Fibroblast of peridontal ligament (primary cell): ENCODE results near the gene COL1A1.
A peak's percentile ranks its signal among the peaks of the same experiment; 100 is the strongest.

Source experiments
- DNase-seq: peaks from one replicate; pipeline ENCODE4 v3.0.0-alpha.2; 2010; ENCODE audit errors: extremely low read depth

COL1A1 gene

GRCh38 chr17:50187751-50188530 lies 13.5 kb downstream of the COL1A1 start:
- DNase-seq, result peak; percentile 81

DNA sequence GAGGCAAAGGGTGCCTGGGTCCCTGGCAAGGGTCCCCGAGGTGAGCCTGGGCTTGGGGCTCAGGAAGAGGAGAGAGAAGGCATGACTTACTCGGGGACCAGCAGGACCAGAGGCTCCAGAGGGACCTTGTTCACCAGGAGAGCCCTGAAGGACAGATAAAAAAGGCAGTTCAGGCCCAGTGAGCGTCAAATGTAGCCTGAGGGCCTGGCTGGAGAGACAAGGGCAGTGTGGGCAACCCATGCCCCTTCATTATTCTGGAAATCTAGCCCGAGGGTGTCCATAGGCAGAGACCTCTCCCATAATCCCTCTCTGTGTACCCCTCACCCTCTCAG lies 14.1 kb downstream of the COL1A1 start:
- peak; percentile 82 for DNase-seq

GRCh38 chr17:50186661-50187393 lies 14.6 kb downstream of the COL1A1 start:
- DNase-seq, result peak; percentile 83

- DNase-seq, result peak; percentile 59
These were observed 15.6 kb downstream of the COL1A1 start for GRCh38 chr17:50185631-50186471.

DNA sequence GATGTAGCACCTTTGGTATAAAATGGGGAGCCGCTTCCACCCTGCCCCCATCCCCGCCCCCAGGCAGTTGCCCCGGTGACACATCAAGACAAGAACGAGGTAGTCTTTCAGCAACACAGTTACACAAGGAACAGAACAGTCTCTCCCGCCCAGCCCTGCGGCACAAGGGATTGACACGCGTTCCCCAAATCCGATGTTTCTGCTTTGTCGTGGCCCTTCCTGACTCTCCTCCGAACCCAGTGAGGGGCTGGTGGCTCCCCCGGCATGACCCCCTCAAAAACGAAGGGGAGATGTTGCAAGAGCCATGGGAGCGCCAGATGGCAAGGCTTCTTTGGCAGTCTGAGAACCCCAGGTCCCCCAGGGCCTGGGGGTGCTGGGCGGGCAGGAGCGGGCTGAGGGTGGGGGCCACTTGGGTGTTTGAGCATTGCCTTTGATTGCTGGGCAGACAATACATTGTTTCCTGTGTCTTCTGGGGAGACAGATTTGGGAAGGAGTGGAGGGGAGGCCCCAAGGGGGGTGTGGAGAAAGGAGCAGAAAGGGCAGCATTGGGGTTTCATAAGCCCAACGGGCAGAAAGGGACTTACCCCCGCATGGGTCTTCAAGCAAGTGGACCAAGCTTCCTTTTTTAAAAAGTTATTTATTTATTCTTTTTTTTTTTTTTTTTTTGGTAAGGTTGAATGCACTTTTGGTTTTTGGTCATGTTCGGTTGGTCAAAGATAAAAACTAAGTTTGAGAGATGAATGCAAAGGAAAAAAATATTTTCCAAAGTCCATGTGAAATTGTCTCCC lies 16.6 kb downstream of the COL1A1 start:
- peak; percentile 66 for DNase-seq

DNA sequence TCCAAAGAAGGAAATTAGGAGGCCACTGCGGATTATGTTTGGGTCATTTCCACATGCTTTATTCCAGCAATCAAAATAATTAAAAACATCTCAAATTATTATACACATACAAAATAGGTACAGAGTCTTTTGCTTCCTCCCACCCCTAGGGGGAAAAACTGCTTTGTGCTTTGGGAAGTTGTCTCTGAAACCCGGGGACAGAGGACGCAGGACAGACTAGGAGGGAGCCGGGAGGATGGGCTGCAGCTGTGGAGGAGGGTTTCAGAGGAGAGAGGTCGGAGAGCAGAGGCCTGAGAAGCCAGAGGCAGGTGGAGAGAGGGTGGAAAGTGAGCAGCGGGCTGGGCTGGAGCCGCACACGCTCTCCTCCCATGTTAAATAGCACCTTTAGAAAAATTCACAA lies 17.4 kb downstream of the COL1A1 start:
- peak; percentile 56 for DNase-seq

DNA sequence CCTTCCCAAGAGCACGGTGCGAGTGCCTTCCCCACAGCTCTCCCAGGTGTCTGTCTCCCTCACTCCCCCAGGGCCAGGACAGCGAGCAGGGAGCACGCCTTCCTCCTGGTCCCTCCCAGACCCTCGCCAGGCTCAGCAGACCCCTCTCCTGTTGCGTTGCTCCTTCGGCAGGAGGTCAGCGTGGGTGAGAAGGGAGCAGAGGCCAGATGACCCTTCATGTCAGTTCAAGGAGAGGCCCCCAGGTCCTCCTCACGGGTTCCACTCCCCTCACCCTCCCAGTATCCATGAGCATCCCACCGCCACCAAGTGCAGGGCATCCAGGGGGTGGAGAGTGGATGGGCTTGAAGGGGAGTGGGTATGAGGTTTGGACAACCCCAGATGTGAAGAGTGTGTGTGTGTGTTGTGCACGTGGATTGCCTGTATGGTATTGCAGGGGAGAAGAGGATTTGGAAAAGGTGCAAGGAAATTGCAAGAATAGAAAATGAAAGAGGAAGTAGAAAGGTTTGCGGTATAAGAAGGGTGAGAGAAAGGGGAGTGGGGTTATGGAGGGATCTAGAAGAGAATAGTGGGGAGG lies 17.9 kb downstream of the COL1A1 start:
- peak; percentile 70 for DNase-seq

DNA sequence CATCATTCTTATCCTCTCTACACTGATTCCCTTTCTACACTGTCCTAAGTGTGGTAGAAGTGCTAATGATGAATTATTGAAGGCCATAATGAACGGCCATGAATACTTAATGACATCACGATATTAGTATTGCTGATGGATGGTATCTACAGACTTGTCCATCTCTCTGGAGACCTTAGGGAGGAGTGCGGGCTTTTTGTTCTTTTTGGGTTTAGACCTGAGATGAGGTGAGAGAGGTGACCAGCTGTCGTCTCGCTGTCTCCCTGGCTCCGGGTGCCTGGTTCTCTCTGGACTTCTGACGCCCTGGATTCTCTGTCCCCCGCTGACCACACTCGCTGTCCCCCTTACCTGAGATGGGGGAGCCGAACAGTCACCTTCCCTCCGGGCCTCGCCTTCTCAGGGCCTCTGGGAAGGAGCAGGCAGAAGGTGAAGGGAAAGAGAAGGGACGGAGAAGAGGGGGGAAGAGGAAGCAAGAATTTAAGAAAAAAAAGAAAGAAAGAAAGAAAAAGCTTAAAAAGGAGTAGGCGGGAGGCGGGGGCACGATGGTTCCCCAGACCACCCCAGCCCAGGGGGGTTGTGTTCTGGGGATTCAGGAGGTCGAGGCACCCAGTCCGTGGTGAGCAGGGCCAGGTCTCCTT lies 18.5 kb downstream of the COL1A1 start:
- peak; percentile 59 for DNase-seq

- peak; percentile 75 for DNase-seq
These were observed 19.6 kb downstream of the COL1A1 start for GRCh38 chr17:50181591-50182560.

- no peak for DNase-seq
These were observed 20.3 kb downstream of the COL1A1 start for GRCh38 chr17:50181144-50181543.

DNA sequence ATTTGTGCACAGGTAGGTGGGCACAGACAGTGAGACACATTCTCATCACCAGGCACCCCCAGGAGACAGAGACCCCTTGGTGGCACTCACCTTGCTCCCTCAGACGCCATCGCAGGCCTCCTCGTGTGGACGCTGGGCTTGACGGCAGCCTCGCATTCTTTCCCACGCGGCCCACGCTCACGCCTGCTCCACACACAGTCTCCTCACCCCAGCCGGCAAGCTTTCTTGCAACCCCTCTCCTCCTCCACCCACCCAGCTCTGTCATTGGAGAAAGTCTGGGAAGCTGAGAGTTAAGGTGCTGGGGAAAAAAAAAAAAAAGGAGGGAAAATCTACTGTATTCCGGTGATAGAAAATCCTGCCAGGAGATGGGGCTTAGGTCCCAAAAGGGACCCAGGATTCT lies 20.8 kb downstream of the COL1A1 start:
- DNase-seq, result peak; percentile 23

DNA sequence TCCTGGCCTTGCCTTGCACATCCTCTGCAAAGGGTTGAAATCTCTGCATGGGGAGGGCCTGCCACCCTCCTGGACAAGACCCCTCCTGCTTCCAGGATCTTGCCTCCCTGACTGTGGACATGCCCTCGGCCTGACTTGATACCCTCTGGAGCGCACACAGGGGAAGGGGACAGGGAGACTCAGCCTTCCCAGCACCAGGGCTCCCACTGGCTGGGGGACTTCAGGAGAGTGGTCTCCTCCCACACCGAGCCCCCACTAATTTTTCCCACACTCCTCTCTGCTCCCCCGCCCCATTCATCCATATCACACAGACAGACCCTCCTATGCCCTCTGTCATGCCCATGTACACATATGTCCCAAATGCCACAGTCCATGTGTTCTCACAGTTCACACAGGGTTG lies 21.3 kb downstream of the COL1A1 start:
- DNase-seq, result no peak

- DNase-seq, result peak; percentile 91
These were observed 23.2 kb downstream of the COL1A1 start for GRCh38 chr17:50177983-50178834.

DNA sequence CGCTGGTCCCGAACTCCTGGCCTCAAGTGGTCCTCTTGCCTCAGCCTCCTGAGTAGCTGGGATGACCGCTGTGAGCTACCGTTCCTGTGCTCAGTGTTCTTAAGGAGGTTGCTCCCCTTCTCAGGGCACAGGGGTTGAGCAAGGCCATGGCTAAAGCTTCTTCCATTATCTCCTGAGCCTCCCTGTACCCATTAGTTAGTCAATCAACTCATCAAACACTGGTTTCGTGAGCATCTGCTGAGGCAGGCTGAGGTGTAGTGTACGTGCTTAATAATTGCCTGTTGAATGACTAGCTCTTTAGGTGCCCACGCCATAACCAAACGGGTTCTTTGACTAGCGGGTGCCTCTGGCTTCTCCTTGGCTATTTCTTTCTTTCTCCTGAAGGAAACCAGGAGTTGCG lies 24.0 kb downstream of the COL1A1 start:
- DNase-seq, result no peak

- DNase-seq, result no peak
These were observed 24.7 kb downstream of the COL1A1 start for GRCh38 chr17:50176559-50177357.

GRCh38 chr17:50175035-50175807 lies 26.2 kb downstream of the COL1A1 start:
- DNase-seq, result no peak

DNA sequence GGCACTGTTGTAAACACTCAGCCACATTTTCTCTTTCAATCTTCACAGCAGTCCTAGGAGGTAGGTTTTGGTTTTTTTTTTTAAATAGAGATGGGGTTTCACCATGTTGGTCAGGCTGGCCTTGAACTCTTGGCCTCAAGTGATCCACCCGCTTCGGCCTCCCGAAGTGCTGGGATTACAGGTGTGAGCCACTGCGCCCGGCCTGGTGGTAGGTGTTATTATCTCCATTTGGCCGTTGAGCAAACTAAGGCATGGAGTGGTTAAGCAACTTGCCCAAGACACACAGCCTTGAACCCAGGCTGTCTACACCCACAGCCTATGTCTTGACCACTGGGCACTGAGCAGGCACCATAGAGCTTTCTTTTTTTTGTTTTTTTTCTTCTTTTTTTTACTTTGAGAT lies 27.0 kb downstream of the COL1A1 start:
- DNase-seq, result no peak
